PC-3 (cell line): Measurements from ENCODE around the gene PEA15. TPM values are rescaled to one million over a fixed set of nuclear protein-coding genes. Genes with fewer than 3 reads are reported as not detected.

Source experiments
- ATAC-seq: fragments of 200-7000 bp; cut with Tn5 transposase; 2 replicates; pipeline ENCODE4 v1.9.1; 2020; ENCODE audit warnings: mild to moderate bottlenecking, moderate library complexity
- BruUV-seq: library from RNA; stranded (reverse); fragments of 400-500 nt; replicated peaks from 2 replicates; lab custom pipeline; 2021; lab: Mats Ljungman, UMichigan
- CTCF ChIA-PET: fragments of 300-600 bp; sonication (Branson Sonifier 250); formaldehyde crosslinking; loops from one replicate; lab custom pipeline; 2022; ENCODE audit warnings: antibody characterized with exemption; lab: Charles Lee
- POLR2A ChIA-PET: fragments of 300-600 bp; sonication (Branson Sonifier 250); formaldehyde crosslinking; loops from one replicate; lab custom pipeline; 2022; ENCODE audit warnings: antibody characterized with exemption; ENCODE audit not compliant: unreplicated experiment; lab: Charles Lee
- DNase-seq: peaks from one replicate; pipeline ENCODE4 v3.0.0-alpha.2; 2015
- H2AFZ ChIP-seq: fragments of 300-600 bp; sonication (generic); 2 replicates; pipeline ENCODE4 v1.6.0; 2016; ENCODE audit warnings: antibody characterized with exemption, low read length
- H3F3A ChIP-seq: fragments of 300-600 bp; sonication (generic); one replicate; pipeline ENCODE4 v1.6.0; 2017; ENCODE audit warnings: antibody characterized with exemption, low read length, control low read depth, mild to moderate bottlenecking; ENCODE audit not compliant: unreplicated experiment
- H3K27ac ChIP-seq: fragments of 300-600 bp; sonication (generic); 2 replicates; pipeline ENCODE4 v1.5.1; 2016; ENCODE audit warnings: mild to moderate bottlenecking, low read length
- H3K27me3 ChIP-seq: fragments of 300-600 bp; sonication (generic); 2 replicates; pipeline ENCODE4 v1.6.1; 2016; ENCODE audit warnings: low read length, mixed read lengths
- H3K36me3 ChIP-seq: fragments of 300-600 bp; sonication (generic); 2 replicates; pipeline ENCODE4 v1.6.1; 2016; ENCODE audit warnings: low read depth, mixed run types, low read length, mixed read lengths
- H3K4me1 ChIP-seq: fragments of 300-600 bp; sonication (generic); 2 replicates; pipeline ENCODE4 v1.5.1; 2016; ENCODE audit warnings: low read length; ENCODE audit not compliant: insufficient read depth
- H3K4me2 ChIP-seq: fragments of 300-600 bp; sonication (generic); 2 replicates; pipeline ENCODE4 v1.6.0; 2016; ENCODE audit warnings: low read length
- H3K4me3 ChIP-seq: fragments of 300-600 bp; sonication (generic); 2 replicates; pipeline ENCODE4 v1.5.1; 2016; ENCODE audit warnings: mild to moderate bottlenecking, low read length, mixed read lengths
- H3K79me2 ChIP-seq: fragments of 300-600 bp; sonication (generic); 2 replicates; pipeline ENCODE4 v1.6.1; 2017; ENCODE audit warnings: low read length, mixed read lengths
- H3K9ac ChIP-seq: fragments of 300-600 bp; sonication (generic); 2 replicates; pipeline ENCODE4 v1.6.0; 2016; ENCODE audit warnings: mild to moderate bottlenecking, low read length
- H3K9me2 ChIP-seq: fragments of 300-600 bp; sonication (generic); replicated peaks from 2 replicates; pipeline ENCODE4 v1.6.1; 2016; ENCODE audit warnings: mixed run types, low read length, mixed read lengths
- H3K9me3 ChIP-seq: fragments of 300-600 bp; sonication (generic); 2 replicates; pipeline ENCODE4 v1.6.1; 2016; ENCODE audit warnings: low read length, mixed read lengths
- H4K20me1 ChIP-seq: fragments of 300-600 bp; sonication (generic); 2 replicates; pipeline ENCODE4 v1.6.1; 2016; ENCODE audit warnings: low read length, mixed read lengths
- CTCF ChIP-seq: fragments of 300-600 bp; sonication (generic); conservative IDR thresholded peaks from 2 replicates; pipeline ENCODE4 v1.5.1; 2017; ENCODE audit warnings: antibody characterized with exemption, low read depth, mild to moderate bottlenecking, low read length
- EZH2 ChIP-seq: fragments of 300-600 bp; sonication (generic); IDR thresholded peaks from one replicate; pipeline ENCODE4 v1.6.1; 2017; ENCODE audit warnings: antibody characterized with exemption, mild to moderate bottlenecking, low read length; ENCODE audit not compliant: unreplicated experiment
- EZH2phosphoT487 ChIP-seq: fragments of 300-600 bp; sonication (generic); IDR thresholded peaks from 2 replicates; pipeline ENCODE4 v1.6.1; 2018; ENCODE audit warnings: mild to moderate bottlenecking, antibody characterized with exemption, low read length, borderline replicate concordance
- intact Hi-C: fragments of 100-400 bp; cut with micrococcal nuclease; formaldehyde crosslinking; loops from 2 replicates; pipeline ENCODE4 v1.9.0; 2023
- total RNA-seq: library from RNA; depleted of rRNA; stranded (reverse); fragments of >200 nt; gene quantifications from 2 replicates; pipeline ENCODE4 v1.2.3, GENCODE V29; 2014

PEA15 gene
- total RNA-seq, 1 experiment from 2014 or later = 90.3 TPM

DNA sequence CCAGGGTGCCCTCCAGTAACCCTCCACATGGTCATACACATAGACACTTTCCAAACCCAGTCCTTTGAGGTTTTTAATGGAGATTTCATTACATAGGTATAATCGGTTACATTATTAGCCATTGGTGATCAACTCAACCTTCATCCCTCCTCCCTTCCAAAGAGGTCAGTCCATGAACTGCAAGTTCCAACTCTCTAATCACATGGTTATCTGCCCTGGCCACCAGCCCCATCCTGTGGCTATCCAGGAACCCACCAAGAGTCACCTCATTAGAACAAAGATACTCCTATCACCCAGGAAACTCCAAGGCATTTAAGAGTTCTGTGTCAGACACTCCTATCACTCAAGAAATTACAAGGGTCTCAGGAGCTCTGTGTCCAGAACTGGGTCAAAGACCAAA is 41.6 kb upstream of the PEA15 start:
- H3F3A ChIP-seq = no peaks in the 10 kb centered on the region
- DNase-seq (peak; percentile 23), ATAC-seq (no peak; the same call in 1 of the 2 replicates)
- no peak overlapping the region for H3K9ac ChIP-seq
- no peak overlapping the region for H3K4me2 ChIP-seq
- intact Hi-C loops = loop anchor here (1.0 kb wide), 1 partner anchor 62 kb away; no protein-coding TSS in a partner anchor
- ChIA-PET POLR2A (no interaction called here), CTCF (no interaction called here)
- no peak overlapping the region for H2AFZ ChIP-seq
- H4K20me1 ChIP-seq = no peaks in the 10 kb centered on the region
- no peaks in the 10 kb centered on the region for H3K79me2 ChIP-seq
- peaks cover 22% of the 10 kb centered on the region for H3K4me1 ChIP-seq
- no TSS peak for BruUV-seq
- H3K9me3 ChIP-seq = no peaks in the 10 kb centered on the region
- no peaks in the 10 kb centered on the region for H3K27me3 ChIP-seq
- TF ChIP-seq EZH2 (no peak), CTCF (peak; percentile 48)
- H3K9me2 ChIP-seq = no peaks in the 10 kb centered on the region
- H3K4me3 ChIP-seq = no peak overlapping the region
- H3K27ac ChIP-seq = no peak overlapping the region
- H3K36me3 ChIP-seq = no peaks in the 10 kb centered on the region

- no peak for ATAC-seq
- Histone ChIP-seq H3K9me2 (no peaks in the 10 kb centered on the region), H3K4me3 (no peak overlapping the region), H4K20me1 (no peaks in the 10 kb centered on the region), H3K9ac (no peak overlapping the region), H3K79me2 (no peaks in the 10 kb centered on the region), H3K4me1 (peaks cover 21% of the 10 kb centered on the region), H2AFZ (no peak overlapping the region), H3K27me3 (no peaks in the 10 kb centered on the region), H3K27ac (no peak overlapping the region), H3K4me2 (no peak overlapping the region), H3F3A (no peaks in the 10 kb centered on the region), H3K36me3 (no peaks in the 10 kb centered on the region), H3K9me3 (no peaks in the 10 kb centered on the region)
- POLR2A ChIA-PET = no interaction called here
- intact Hi-C loops = no loop called here
- TF ChIP-seq EZH2 = no peak
- no peak for TF ChIP-seq EZH2phosphoT487
- no peak for TF ChIP-seq CTCF
- BruUV-seq = no TSS peak
- no peak for DNase-seq
- CTCF ChIA-PET = no interaction called here
Observed at GRCh38 chr1:160164121-160164520, 41.1 kb upstream of the PEA15 start.

- no peak overlapping the region for H3K9ac ChIP-seq
- DNase-seq = no peak
- H3K79me2 ChIP-seq = no peaks in the 10 kb centered on the region
- H4K20me1 ChIP-seq = no peaks in the 10 kb centered on the region
- intact Hi-C loops = no loop called here
- H3K4me3 ChIP-seq = no peak overlapping the region
- no peak overlapping the region for H3K27ac ChIP-seq
- no peaks in the 10 kb centered on the region for H3K9me3 ChIP-seq
- H3F3A ChIP-seq = no peaks in the 10 kb centered on the region
- H2AFZ ChIP-seq = no peak overlapping the region
- BruUV-seq = no TSS peak
- no peaks in the 10 kb centered on the region for H3K9me2 ChIP-seq
- no peaks in the 10 kb centered on the region for H3K27me3 ChIP-seq
- TF ChIP-seq EZH2 = no peak
- no peak for TF ChIP-seq CTCF
- no peak for TF ChIP-seq EZH2phosphoT487
- H3K4me1 ChIP-seq = peaks cover 11% of the 10 kb centered on the region
- H3K4me2 ChIP-seq = no peak overlapping the region
- ChIA-PET POLR2A (no interaction called here), CTCF (interaction anchor here (0.6 kb wide), 1 partner anchor 91 kb away, joined by 6 read pairs; no protein-coding TSS in a partner anchor)
- ATAC-seq = no peak
- no peaks in the 10 kb centered on the region for H3K36me3 ChIP-seq
Observed at GRCh38 chr1:160166166-160166868, 38.9 kb upstream of the PEA15 start.
